ENCODE measurements around the gene TNFRSF12A. TPM values are rescaled to one million over a fixed set of nuclear protein-coding genes. Genes with fewer than 3 reads are reported as not detected.

Gene TNFRSF12A
- total RNA-seq, 2 experiments from 2014 or later, result 11.8 to 13.5 TPM

DNA sequence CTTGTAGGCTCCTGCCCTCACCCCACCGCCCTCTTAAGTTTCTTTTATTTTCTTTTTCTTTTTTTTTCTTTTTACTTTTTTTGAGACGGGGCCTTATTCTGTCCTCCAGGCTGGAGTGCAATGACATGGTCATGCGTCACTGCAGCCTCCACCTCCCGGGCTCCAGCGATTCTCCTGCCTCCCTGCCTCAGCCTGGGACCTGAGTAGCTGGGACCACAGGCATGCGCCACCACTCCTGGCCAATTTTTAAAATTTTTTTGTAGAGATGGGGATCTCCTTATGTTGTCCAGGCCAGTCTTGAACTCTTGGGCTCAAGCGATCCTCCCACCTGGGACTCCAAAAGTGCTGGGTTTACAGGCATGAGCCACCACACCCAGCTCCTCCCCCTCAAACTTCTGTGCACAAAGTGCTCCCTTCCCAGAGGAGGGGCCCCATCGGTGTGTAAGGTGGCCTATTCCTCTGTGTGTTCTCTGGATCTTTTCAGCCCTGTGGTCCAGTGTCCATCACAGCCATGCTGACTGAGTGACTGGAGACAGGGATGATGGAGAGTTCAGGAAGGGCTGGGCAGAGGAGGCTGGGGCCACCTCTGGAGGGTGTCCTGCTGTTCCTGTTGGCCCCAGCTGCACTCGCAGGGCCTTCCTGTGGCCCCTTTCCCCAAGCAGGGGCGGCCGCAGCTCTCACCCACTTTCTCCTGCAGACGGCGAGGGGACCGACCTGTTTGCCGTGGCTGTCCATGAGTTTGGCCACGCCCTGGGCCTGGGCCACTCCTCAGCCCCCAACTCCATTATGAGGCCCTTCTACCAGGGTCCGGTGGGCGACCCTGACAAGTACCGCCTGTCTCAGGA, 36.4 kb downstream of the TNFRSF12A start:
- CTCF ChIA-PET, result interaction anchor here (1.2 to 14.0 kb wide), 4 partner anchors 27 to 113 kb away, joined by 4 to 288 read pairs (median 39); no protein-coding TSS in a partner anchor
- H3K27me3 Mint-ChIP-seq, result no peaks in the 10 kb centered on the region
- POLR2A ChIA-PET, result interaction anchor here (0.8 to 1.5 kb wide), 3 partner anchors 9 to 36 kb away, joined by 3 to 7 read pairs (median 3); partner anchors contain the start of genes HCFC1R1 and THOC6
- no peak for DNase-seq
- H3K36me3 Mint-ChIP-seq (ENCODE audit: low read depth), result peaks cover 27% of the 10 kb centered on the region
- ATAC-seq, result no peak
- H3K4me1 Mint-ChIP-seq (ENCODE audit: low read depth), result peaks cover 51% of the 10 kb centered on the region
- H3K27ac Mint-ChIP-seq, result peak overlapping the region; percentile 63
- H3K4me3 Mint-ChIP-seq, result peak overlapping the region; percentile 61
- no peaks in the 10 kb centered on the region for H3K9me3 Mint-ChIP-seq
- TF ChIP-seq, protein P1, sequence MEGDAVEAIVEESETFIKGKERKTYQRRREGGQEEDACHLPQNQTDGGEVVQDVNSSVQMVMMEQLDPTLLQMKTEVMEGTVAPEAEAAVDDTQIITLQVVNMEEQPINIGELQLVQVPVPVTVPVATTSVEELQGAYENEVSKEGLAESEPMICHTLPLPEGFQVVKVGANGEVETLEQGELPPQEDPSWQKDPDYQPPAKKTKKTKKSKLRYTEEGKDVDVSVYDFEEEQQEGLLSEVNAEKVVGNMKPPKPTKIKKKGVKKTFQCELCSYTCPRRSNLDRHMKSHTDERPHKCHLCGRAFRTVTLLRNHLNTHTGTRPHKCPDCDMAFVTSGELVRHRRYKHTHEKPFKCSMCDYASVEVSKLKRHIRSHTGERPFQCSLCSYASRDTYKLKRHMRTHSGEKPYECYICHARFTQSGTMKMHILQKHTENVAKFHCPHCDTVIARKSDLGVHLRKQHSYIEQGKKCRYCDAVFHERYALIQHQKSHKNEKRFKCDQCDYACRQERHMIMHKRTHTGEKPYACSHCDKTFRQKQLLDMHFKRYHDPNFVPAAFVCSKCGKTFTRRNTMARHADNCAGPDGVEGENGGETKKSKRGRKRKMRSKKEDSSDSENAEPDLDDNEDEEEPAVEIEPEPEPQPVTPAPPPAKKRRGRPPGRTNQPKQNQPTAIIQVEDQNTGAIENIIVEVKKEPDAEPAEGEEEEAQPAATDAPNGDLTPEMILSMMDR (IDR thresholded peaks at IDR 0.05), result no peak
- intact Hi-C loops (cut with micrococcal nuclease), result no loop called here

DNA sequence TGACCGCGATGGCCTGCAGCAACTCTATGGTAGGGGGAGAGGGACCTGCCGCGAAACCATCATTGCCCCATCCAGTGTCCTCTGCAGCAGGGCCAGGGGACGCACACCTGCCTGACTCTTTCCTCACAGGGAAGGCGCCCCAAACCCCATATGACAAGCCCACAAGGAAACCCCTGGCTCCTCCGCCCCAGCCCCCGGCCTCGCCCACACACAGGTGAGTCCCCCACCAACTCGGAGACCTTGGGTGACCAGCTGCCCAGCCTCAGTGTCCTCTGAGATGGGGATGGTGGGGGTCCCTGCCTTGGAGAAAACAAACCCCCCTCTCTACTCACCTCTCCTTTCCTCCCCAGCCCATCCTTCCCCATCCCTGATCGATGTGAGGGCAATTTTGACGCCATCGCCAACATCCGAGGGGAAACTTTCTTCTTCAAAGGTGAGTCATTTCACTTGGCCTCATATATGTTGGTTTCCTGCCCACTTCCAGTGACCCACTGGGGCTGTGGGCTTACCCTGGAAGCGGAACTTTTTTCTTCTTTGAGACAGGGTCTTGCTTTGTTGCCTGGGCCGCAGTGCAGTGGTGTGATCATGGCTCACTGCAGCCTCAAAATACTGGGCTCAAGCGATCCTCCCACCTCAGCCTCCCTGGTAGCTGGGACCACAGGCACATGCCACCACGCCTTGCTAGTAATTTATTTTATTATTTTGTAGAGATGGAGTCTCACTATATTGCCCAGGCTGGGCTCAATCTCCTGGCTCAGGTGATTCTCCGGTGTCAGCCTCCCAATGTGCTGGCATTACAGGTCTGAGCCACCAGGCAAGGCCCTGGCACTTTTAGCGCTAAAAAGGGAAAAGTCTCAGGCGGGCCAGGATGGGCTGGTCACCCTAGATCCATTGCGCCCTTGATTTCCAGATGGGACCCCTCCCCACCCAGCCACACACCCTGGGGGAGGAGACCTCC, 37.3 kb downstream of the TNFRSF12A start:
- H3K9me3 Mint-ChIP-seq, result no peaks in the 10 kb centered on the region
- ATAC-seq (no peak), DNase-seq (peak; percentile 35)
- POLR2A ChIA-PET, result interaction anchor here (1.1 to 3.5 kb wide), 4 partner anchors 9 to 34 kb away, joined by 3 to 27 read pairs (median 6); partner anchors contain the start of genes HCFC1R1 and THOC6
- CTCF ChIA-PET, result interaction anchor here (1.1 to 14.0 kb wide), 16 partner anchors 8 to 142 kb away, joined by 3 to 288 read pairs (median 14); partner anchors contain the start of genes ZNF213 and ZSCAN10
- H3K27ac Mint-ChIP-seq, result peak overlapping the region; percentile 68
- no peaks in the 10 kb centered on the region for H3K27me3 Mint-ChIP-seq
- intact Hi-C loops (cut with micrococcal nuclease), result no loop called here
- peaks cover 53% of the 10 kb centered on the region for H3K4me1 Mint-ChIP-seq (ENCODE audit: low read depth)
- peak overlapping the region; percentile 61 for H3K4me3 Mint-ChIP-seq
- TF ChIP-seq, protein P1 (IDR thresholded peaks at IDR 0.05), result no peak
- peaks cover 25% of the 10 kb centered on the region for H3K36me3 Mint-ChIP-seq (ENCODE audit: low read depth)

DNA sequence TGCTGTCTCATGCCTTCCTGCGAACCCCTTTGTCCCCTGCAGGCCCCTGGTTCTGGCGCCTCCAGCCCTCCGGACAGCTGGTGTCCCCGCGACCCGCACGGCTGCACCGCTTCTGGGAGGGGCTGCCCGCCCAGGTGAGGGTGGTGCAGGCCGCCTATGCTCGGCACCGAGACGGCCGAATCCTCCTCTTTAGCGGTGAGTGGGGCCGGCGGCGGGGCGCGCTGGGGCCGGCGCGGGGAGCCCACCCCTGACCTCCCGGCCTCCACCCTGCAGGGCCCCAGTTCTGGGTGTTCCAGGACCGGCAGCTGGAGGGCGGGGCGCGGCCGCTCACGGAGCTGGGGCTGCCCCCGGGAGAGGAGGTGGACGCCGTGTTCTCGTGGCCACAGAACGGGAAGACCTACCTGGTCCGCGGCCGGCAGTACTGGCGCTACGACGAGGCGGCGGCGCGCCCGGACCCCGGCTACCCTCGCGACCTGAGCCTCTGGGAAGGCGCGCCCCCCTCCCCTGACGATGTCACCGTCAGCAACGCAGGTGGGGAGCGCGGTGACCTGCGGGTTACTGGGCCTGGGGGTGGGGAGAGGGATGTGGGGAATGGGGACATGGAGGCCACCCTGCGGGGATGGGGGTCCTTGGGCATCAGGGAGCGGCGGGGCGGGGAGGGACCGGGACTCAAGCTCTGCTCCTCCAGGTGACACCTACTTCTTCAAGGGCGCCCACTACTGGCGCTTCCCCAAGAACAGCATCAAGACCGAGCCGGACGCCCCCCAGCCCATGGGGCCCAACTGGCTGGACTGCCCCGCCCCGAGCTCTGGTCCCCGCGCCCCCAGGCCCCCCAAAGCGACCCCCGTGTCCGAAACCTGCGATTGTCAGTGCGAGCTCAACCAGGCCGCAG, 38.2 kb downstream of the TNFRSF12A start:
- H3K4me1 Mint-ChIP-seq (ENCODE audit: low read depth), result peaks cover 58% of the 10 kb centered on the region
- POLR2A ChIA-PET, result interaction anchor here (0.5 to 3.5 kb wide), 18 partner anchors 8 to 798 kb away, joined by 3 to 27 read pairs (median 6); partner anchors contain the start of genes HCFC1R1, THOC6 and ZNF213
- DNase-seq (peak; percentile 83), ATAC-seq (peak; percentile 52)
- no peaks in the 10 kb centered on the region for H3K9me3 Mint-ChIP-seq
- TF ChIP-seq, protein P1 (IDR thresholded peaks at IDR 0.05), result no peak
- CTCF ChIA-PET, result interaction anchor here (0.8 to 14.0 kb wide), 34 partner anchors 9 to 225 kb away, joined by 3 to 288 read pairs (median 8); partner anchors contain the start of genes HCFC1R1, THOC6, ZNF213 and ZSCAN10
- H3K27ac Mint-ChIP-seq, result peak overlapping the region; percentile 77
- peaks cover 25% of the 10 kb centered on the region for H3K36me3 Mint-ChIP-seq (ENCODE audit: low read depth)
- intact Hi-C loops (cut with micrococcal nuclease), result no loop called here
- no peaks in the 10 kb centered on the region for H3K27me3 Mint-ChIP-seq
- peak overlapping the region; percentile 82 for H3K4me3 Mint-ChIP-seq

DNA sequence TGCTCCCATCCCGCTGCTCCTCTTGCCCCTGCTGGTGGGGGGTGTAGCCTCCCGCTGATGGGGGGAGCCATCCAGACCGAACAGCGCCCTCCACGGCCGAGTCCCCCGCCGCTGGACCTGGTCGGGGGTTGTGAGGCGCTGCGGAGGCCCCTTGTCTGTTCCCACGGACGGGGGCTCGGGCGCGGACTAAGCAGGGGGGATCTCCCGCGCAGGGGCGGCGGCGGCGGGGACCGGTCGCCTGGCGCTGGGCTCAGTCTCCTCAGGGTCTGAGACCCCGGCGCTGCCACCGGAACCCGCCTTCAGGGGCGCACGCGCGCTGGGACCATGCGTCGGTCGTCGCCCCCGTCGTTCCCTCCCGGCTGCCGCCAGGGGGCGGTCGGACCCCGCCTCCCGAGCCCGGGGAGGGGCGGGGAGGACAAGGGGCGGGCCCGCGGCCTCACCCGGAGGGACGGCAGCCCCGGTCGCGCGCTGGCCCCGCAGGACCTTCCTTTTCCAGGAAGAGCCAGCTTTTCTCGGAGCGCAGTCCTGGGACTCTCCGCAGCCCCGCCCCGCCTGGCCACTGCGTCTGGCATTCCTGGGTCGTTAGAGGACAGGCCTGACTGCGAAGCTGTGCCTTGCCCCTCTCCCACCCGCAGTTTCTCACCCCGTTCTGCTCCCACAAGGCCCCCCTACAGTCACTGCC, 39.0 kb downstream of the TNFRSF12A start:
- Mint-ChIP-seq H3K9me3 (no peaks in the 10 kb centered on the region), H3K27ac (peak overlapping the region; percentile 93), H3K27me3 (no peaks in the 10 kb centered on the region), H3K4me1 (ENCODE audit: low read depth) (peaks cover 57% of the 10 kb centered on the region), H3K36me3 (ENCODE audit: low read depth) (peaks cover 19% of the 10 kb centered on the region), H3K4me3 (peak overlapping the region; percentile 82)
- ChIA-PET POLR2A (interaction anchor here (0.7 to 3.5 kb wide), 18 partner anchors 8 to 112 kb away, joined by 3 to 27 read pairs (median 6); partner anchors contain the start of genes ZNF213 and ZSCAN10), CTCF (interaction anchor here (0.6 to 14.0 kb wide), 40 partner anchors 9 to 225 kb away, joined by 3 to 288 read pairs (median 6); partner anchors contain the start of genes HCFC1R1, THOC6, ZNF213 and ZSCAN10)
- DNase-seq (peak; percentile 87), ATAC-seq (peak; percentile 86)
- intact Hi-C loops (cut with micrococcal nuclease), result no loop called here
- TF ChIP-seq, protein P1 (IDR thresholded peaks at IDR 0.05), result peak; percentile 98

Measured in activated CD8-positive, alpha-beta T cell treated with anti-CD3 and anti-CD28 coated beads for 36 hours (primary cell).